NCI-H1436 (cell line): ENCODE results near the gene ANKRD18A.

ENCODE experiments used
- DNase-seq: peaks from one replicate; lab custom pipeline; 2025; lab: John Stamatoyannopoulos, UW

Gene ANKRD18A

GRCh38 chr9:38620483-38621433 lies at the start of gene ANKRD18A:
TSS of gene ANKRD18A (minus strand) at chr9:38620596. CDS start at chr9:38620285, 311 bp downstream.
- DNase-seq: peak; percentile 86

GRCh38 chr9:38668791-38669466 lies 48.5 kb upstream of the ANKRD18A start:
- DNase-seq: no peak

GRCh38 chr9:38662763-38663593 lies 42.6 kb upstream of the ANKRD18A start:
- no peak for DNase-seq

GRCh38 chr9:38659538-38659937 lies 39.1 kb upstream of the ANKRD18A start:
- DNase-seq: no peak

GRCh38 chr9:38656896-38657295 lies 36.5 kb upstream of the ANKRD18A start:
- DNase-seq: no peak

- no peak for DNase-seq
These were observed 32.1 kb upstream of the ANKRD18A start for GRCh38 chr9:38652486-38652885.

GRCh38 chr9:38652044-38652443 lies 31.6 kb upstream of the ANKRD18A start:
- DNase-seq: no peak

GRCh38 chr9:38651400-38652042 lies 31.1 kb upstream of the ANKRD18A start:
- no peak for DNase-seq

- no peak for DNase-seq
These were observed 30.2 kb upstream of the ANKRD18A start for GRCh38 chr9:38650564-38650963.

- DNase-seq: no peak
These were observed 29.5 kb upstream of the ANKRD18A start for GRCh38 chr9:38649731-38650363.

- DNase-seq: no peak
These were observed 24.2 kb upstream of the ANKRD18A start for GRCh38 chr9:38644601-38645000.

- no peak for DNase-seq
These were observed 23.4 kb upstream of the ANKRD18A start for GRCh38 chr9:38643815-38644173.

GRCh38 chr9:38642951-38643814 lies 22.8 kb upstream of the ANKRD18A start:
- no peak for DNase-seq

- no peak for DNase-seq
These were observed 21.8 kb upstream of the ANKRD18A start for GRCh38 chr9:38641985-38642864.

- DNase-seq: no peak
These were observed 20.7 kb upstream of the ANKRD18A start for GRCh38 chr9:38641142-38641541.

- DNase-seq: no peak
These were observed 19.2 kb upstream of the ANKRD18A start for GRCh38 chr9:38639577-38639940.

- DNase-seq: no peak
These were observed 18.6 kb upstream of the ANKRD18A start for GRCh38 chr9:38638881-38639576.

- no peak for DNase-seq
These were observed 13.9 kb upstream of the ANKRD18A start for GRCh38 chr9:38634315-38634714.

- DNase-seq: no peak
These were observed 9.1 kb upstream of the ANKRD18A start for GRCh38 chr9:38629511-38629910.
